ENCODE data around the gene LHPP. TPM values are rescaled to one million over a fixed set of nuclear protein-coding genes. Genes with fewer than 3 reads are reported as not detected.

The LHPP gene
- total and polyA plus RNA-seq, 4 experiments from 2014 or later: 17.9 to 22.4 (median 19.2) TPM

DNA sequence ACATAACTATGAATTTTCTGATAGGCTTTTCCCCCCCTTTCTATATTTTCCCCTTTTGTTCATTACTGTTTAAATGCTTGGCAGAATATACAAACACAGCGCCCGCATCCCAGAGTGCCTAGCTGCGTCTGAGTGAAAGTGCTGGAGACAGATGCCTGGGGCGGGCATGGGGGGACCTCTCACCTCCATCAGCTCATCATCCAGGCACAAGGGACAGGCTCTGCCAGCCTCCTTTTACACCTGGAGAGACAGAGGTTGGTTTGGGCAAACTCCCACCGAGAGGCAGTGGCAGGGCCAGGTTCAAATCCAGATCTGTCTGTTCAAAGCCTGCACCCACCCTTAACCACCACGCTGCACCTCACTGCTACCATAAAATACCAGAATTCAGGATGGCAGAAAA lies 178.0 kb downstream of the LHPP start:
- peak overlapping the region; percentile 78 to 96 (median 89) for H3K27ac Mint-ChIP-seq
- POLR2A ChIA-PET (ENCODE audit: partially characterized antibody): interaction anchor here (2.0 to 6.6 kb wide), 5 partner anchors 10 to 102 kb away, joined by 6 to 60 read pairs (median 29); no protein-coding TSS in a partner anchor
- peak overlapping the region in 4 of 8 donors; percentile 8 to 87 (median 27) for H3K4me3 Mint-ChIP-seq

GRCh38 chr10:124640056-124640455 lies 178.4 kb downstream of the LHPP start:
- H3K4me1 Mint-ChIP-seq: peaks cover 59 to 98% (median 86%) of the 10 kb centered on the region in 4 donors
- H3K9me3 Mint-ChIP-seq: peaks cover 0 to 2% (median 0%) of the 10 kb centered on the region in 8 donors
- Histone ChIP-seq H3K27me3 (ENCODE audit: insufficient read depth, low read length) (no peaks in the 10 kb centered on the region), H3K4me1 (ENCODE audit: insufficient read depth, low read length) (peaks cover 94% of the 10 kb centered on the region), H3K4me3 (ENCODE audit: low read length in 2 of 2) (no peak overlapping the region), H3K36me3 (ENCODE audit: insufficient read depth, low read length) (peaks cover 12% of the 10 kb centered on the region), H3K9me3 (ENCODE audit: control insufficient read depth in 1 of 2, low read length in 2 of 2) (no peaks in the 10 kb centered on the region), H3K27ac (ENCODE audit: low read depth, low read length) (peak overlapping the region; percentile 36)
- H3K27me3 Mint-ChIP-seq: no peaks in the 10 kb centered on the region
- peak overlapping the region in 4 of 8 donors; percentile 8 to 87 (median 76) for H3K4me3 Mint-ChIP-seq
- peak overlapping the region; percentile 89 to 97 (median 95) for H3K27ac Mint-ChIP-seq
- no peak for DNase-seq
- intact Hi-C loops (cut with micrococcal nuclease): no loop called here
- H3K36me3 Mint-ChIP-seq: peaks cover 4 to 20% of the 10 kb centered on the region in 2 donors
- ChIA-PET POLR2A (ENCODE audit: partially characterized antibody) (interaction anchor here (0.7 to 6.6 kb wide), 5 partner anchors 9 to 79 kb away, joined by 3 to 60 read pairs (median 6); no protein-coding TSS in a partner anchor), CTCF (ENCODE audit: partially characterized antibody) (interaction anchor here (4.6 to 6.1 kb wide), 2 partner anchors 13 to 80 kb away, joined by 23 to 33 read pairs; no protein-coding TSS in a partner anchor)

More for the DNA sequence above, 178.0 kb downstream of the LHPP start:
- Mint-ChIP-seq H3K4me1 (peaks cover 60 to 96% (median 84%) of the 10 kb centered on the region in 4 donors), H3K27me3 (no peaks in the 10 kb centered on the region), H3K36me3 (peaks cover 6 to 20% of the 10 kb centered on the region in 2 donors), H3K9me3 (peaks cover 0 to 2% (median 0%) of the 10 kb centered on the region in 8 donors)
- CTCF ChIA-PET (ENCODE audit: partially characterized antibody): interaction anchor here (0.9 to 6.1 kb wide), 5 partner anchors 9 to 102 kb away, joined by 3 to 36 read pairs (median 33); no protein-coding TSS in a partner anchor
- Histone ChIP-seq H3K27ac (ENCODE audit: low read depth, low read length) (peak overlapping the region; percentile 36), H3K9me3 (ENCODE audit: control insufficient read depth in 1 of 2, low read length in 2 of 2) (no peaks in the 10 kb centered on the region), H3K4me3 (ENCODE audit: low read length in 2 of 2) (no peak overlapping the region), H3K36me3 (ENCODE audit: insufficient read depth, low read length) (peaks cover 12% of the 10 kb centered on the region), H3K4me1 (ENCODE audit: insufficient read depth, low read length) (peaks cover 90% of the 10 kb centered on the region), H3K27me3 (ENCODE audit: insufficient read depth, low read length) (no peaks in the 10 kb centered on the region)
- intact Hi-C loops (cut with micrococcal nuclease): no loop called here
- no peak for DNase-seq

- peaks cover 95% of the 10 kb centered on the region for H3K4me1 ChIP-seq (ENCODE audit: insufficient read depth, low read length)
- Mint-ChIP-seq H3K4me3 (peak overlapping the region; percentile 4 to 87 (median 81)), H3K27me3 (no peaks in the 10 kb centered on the region), H3K9me3 (peaks cover 0 to 2% (median 0%) of the 10 kb centered on the region in 8 donors), H3K27ac (peak overlapping the region; percentile 89 to 97 (median 95)), H3K36me3 (peaks cover 4 to 20% of the 10 kb centered on the region in 2 donors), H3K4me1 (peaks cover 58 to 100% (median 86%) of the 10 kb centered on the region in 4 donors)
- H3K36me3 ChIP-seq (ENCODE audit: insufficient read depth, low read length): peaks cover 12% of the 10 kb centered on the region
- CTCF ChIA-PET (ENCODE audit: partially characterized antibody): interaction anchor here (4.6 to 6.1 kb wide), 2 partner anchors 13 to 79 kb away, joined by 23 to 33 read pairs; no protein-coding TSS in a partner anchor
- intact Hi-C loops (cut with micrococcal nuclease): loop anchor here (1.0 kb wide), 1 partner anchor 13 kb away; no protein-coding TSS in a partner anchor
- H3K9me3 ChIP-seq (ENCODE audit: control insufficient read depth in 1 of 2, low read length in 2 of 2): no peaks in the 10 kb centered on the region
- peak overlapping the region; percentile 36 for H3K27ac ChIP-seq (ENCODE audit: low read depth, low read length)
- DNase-seq: peak in 1 of 5 donors; percentile 45
- H3K4me3 ChIP-seq (ENCODE audit: low read length in 2 of 2): peak overlapping the region in 1 of 2 donors; percentile 17
- no peaks in the 10 kb centered on the region for H3K27me3 ChIP-seq (ENCODE audit: insufficient read depth, low read length)
- POLR2A ChIA-PET (ENCODE audit: partially characterized antibody): interaction anchor here (0.7 to 15.2 kb wide), 7 partner anchors 9 to 82 kb away, joined by 3 to 439 read pairs (median 6); no protein-coding TSS in a partner anchor
These were observed 179.1 kb downstream of the LHPP start for GRCh38 chr10:124640538-124641231.

DNA sequence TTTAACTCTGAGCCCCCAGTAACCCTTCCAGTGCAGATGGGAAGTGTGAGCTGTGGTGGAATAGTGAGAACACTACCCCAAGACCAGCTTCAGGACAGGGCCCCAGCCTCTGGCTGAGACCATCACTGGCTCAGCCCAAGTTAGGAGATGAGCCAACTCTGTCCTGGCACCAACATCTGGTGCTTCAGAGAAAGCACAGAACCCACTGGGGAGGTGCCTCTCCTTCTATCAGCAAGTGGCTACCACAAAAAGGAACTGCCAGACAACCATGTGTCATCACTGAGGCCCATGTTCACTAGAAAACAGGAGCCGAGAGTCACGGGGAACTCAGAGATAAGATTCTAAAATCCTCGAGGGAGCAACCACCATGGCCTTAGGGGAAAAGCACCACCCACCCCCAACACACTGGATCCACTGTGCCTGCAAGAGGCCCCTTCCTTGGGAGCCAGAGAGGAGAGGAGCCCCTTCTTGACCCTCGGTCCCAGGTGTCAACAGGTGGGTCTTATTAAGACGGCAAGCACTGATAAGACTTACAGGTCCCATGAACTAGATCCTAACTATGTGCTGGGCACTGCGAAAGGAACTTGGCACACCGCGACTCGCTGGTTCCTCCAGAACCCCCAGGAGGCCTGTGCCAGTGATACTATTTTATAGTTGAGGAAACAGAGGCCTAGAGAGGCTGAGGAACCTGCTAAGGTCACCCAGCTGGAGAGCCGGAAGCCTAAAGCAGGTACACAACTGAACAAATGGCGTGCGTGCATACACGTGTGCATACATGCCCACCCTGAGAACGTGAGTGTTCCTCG lies 179.9 kb downstream of the LHPP start:
- CTCF ChIA-PET (ENCODE audit: partially characterized antibody): interaction anchor here (4.6 to 10.4 kb wide), 3 partner anchors 14 to 100 kb away, joined by 23 to 186 read pairs (median 33); no protein-coding TSS in a partner anchor
- Mint-ChIP-seq H3K27me3 (no peaks in the 10 kb centered on the region), H3K4me3 (peak overlapping the region; percentile 4 to 87 (median 81)), H3K27ac (peak overlapping the region; percentile 89 to 97 (median 95)), H3K9me3 (peaks cover 0 to 2% (median 0%) of the 10 kb centered on the region in 8 donors), H3K4me1 (peaks cover 58 to 100% (median 87%) of the 10 kb centered on the region in 4 donors), H3K36me3 (peaks cover 7 to 20% of the 10 kb centered on the region in 2 donors)
- Histone ChIP-seq H3K27me3 (ENCODE audit: insufficient read depth, low read length) (no peaks in the 10 kb centered on the region), H3K4me1 (ENCODE audit: insufficient read depth, low read length) (peaks cover 95% of the 10 kb centered on the region), H3K36me3 (ENCODE audit: insufficient read depth, low read length) (peaks cover 12% of the 10 kb centered on the region), H3K4me3 (ENCODE audit: low read length in 2 of 2) (peak overlapping the region in 1 of 2 donors; percentile 17), H3K27ac (ENCODE audit: low read depth, low read length) (peak overlapping the region; percentile 36), H3K9me3 (ENCODE audit: control insufficient read depth in 1 of 2, low read length in 2 of 2) (no peaks in the 10 kb centered on the region)
- DNase-seq: peak in 4 of 5 donors; percentile 42 to 76 (median 52)
- intact Hi-C loops (cut with micrococcal nuclease): loop anchor here (1.0 kb wide), 1 partner anchor 14 kb away; no protein-coding TSS in a partner anchor
- POLR2A ChIA-PET (ENCODE audit: partially characterized antibody): interaction anchor here (1.2 to 15.2 kb wide), 4 partner anchors 8 to 82 kb away, joined by 3 to 439 read pairs (median 46); no protein-coding TSS in a partner anchor

GRCh38 chr10:124642088-124642710 lies 180.6 kb downstream of the LHPP start:
- H3K27ac ChIP-seq (ENCODE audit: low read depth, low read length): peak overlapping the region; percentile 36
- H3K4me3 Mint-ChIP-seq: peak overlapping the region in 5 of 8 donors; percentile 9 to 87 (median 41)
- H3K27ac Mint-ChIP-seq: peak overlapping the region; percentile 80 to 96 (median 95)
- peaks cover 60 to 100% (median 87%) of the 10 kb centered on the region in 4 donors for H3K4me1 Mint-ChIP-seq
- POLR2A ChIA-PET (ENCODE audit: partially characterized antibody): interaction anchor here (1.1 to 15.2 kb wide), 2 partner anchors 27 to 157 kb away, joined by 3 to 439 read pairs; no protein-coding TSS in a partner anchor
- no peaks in the 10 kb centered on the region for H3K27me3 Mint-ChIP-seq
- H3K9me3 ChIP-seq (ENCODE audit: control insufficient read depth in 1 of 2, low read length in 2 of 2): no peaks in the 10 kb centered on the region
- peaks cover 95% of the 10 kb centered on the region for H3K4me1 ChIP-seq (ENCODE audit: insufficient read depth, low read length)
- intact Hi-C loops (cut with micrococcal nuclease): no loop called here
- CTCF ChIA-PET (ENCODE audit: partially characterized antibody): interaction anchor here (1.3 to 10.4 kb wide), 4 partner anchors 46 to 99 kb away, joined by 3 to 186 read pairs (median 15); no protein-coding TSS in a partner anchor
- peak in 1 of 5 donors; percentile 29 for DNase-seq
- H3K9me3 Mint-ChIP-seq: peaks cover 0 to 2% (median 0%) of the 10 kb centered on the region in 8 donors
- H3K4me3 ChIP-seq (ENCODE audit: low read length in 2 of 2): no peak overlapping the region
- H3K36me3 ChIP-seq (ENCODE audit: insufficient read depth, low read length): peaks cover 12% of the 10 kb centered on the region
- H3K36me3 Mint-ChIP-seq: peaks cover 7 to 16% of the 10 kb centered on the region in 2 donors
- no peaks in the 10 kb centered on the region for H3K27me3 ChIP-seq (ENCODE audit: insufficient read depth, low read length)

Measured in CD4-positive, alpha-beta memory T cell (primary cell).